Erythroblast (primary cell): ENCODE measurements around the gene HGS.
A peak's percentile ranks its signal among the peaks of the same experiment; 100 is the strongest.

Experiments
- DNase-seq, 2 experiments: peaks; one replicate each; lab custom pipeline; 2025; lab: John Stamatoyannopoulos, UW
- GATA1 ChIP-seq: IDR thresholded peaks from 2 replicates; pipeline ENCODE4 v1.6.1; 2011; ENCODE audit warnings: low read depth, mild to moderate bottlenecking, control low read depth, low read length, moderate library complexity
- POLR2A ChIP-seq: IDR thresholded peaks from 2 replicates; pipeline ENCODE4 v1.6.1; 2011; ENCODE audit warnings: mild to moderate bottlenecking, low read length

The HGS gene

GRCh38 chr17:81665205-81666091, 18.4 kb upstream of the HGS start:
- peak; percentile 62 to 65 for DNase-seq
- TF ChIP-seq POLR2A (no peak), GATA1 (no peak)

- DNase-seq = no peak
- TF ChIP-seq POLR2A = no peak
- TF ChIP-seq GATA1 = no peak
Observed at GRCh38 chr17:81666092-81666341, 17.8 kb upstream of the HGS start.

GRCh38 chr17:81666342-81667191, 17.2 kb upstream of the HGS start, which contains the start of the genes CCDC137 and OXLD1:
TSS of gene CCDC137 (plus strand) at chr17:81666737. CDS start at chr17:81666767, 30 bp downstream.
TSS of gene OXLD1 (minus strand) at chr17:81666605. CDS start at chr17:81666577, 28 bp downstream.
- peak; percentile 97 for DNase-seq
- peak; percentile 97 for TF ChIP-seq POLR2A
- TF ChIP-seq GATA1 = no peak

GRCh38 chr17:81667754-81668153, 16.1 kb upstream of the HGS start:
- peak; percentile 15 to 28 for DNase-seq
- no peak for TF ChIP-seq POLR2A
- TF ChIP-seq GATA1 = no peak

DNA sequence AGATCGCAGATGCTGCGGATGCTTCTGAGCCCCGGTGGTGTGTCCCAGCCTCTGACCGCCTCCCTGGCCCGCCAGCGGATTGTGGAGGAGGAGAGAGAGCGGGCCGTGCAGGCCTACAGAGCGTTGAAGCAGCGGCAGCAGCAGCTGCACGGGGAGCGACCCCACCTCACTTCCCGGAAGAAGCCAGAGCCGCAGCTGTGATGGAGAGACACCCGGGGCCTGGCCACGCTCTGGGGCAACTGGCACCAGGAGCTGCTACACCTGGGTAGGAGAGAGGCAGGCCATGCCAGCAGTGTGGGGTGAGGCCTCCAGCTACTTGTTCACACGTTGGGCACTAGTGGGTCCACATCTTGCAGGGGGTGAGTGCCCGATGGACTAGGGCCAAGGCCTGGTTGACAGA, 11.3 kb upstream of the HGS start:
- TF ChIP-seq POLR2A (no peak), GATA1 (no peak)
- DNase-seq = no peak

GRCh38 chr17:81672954-81673353, 10.9 kb upstream of the HGS start:
- no peak for DNase-seq
- TF ChIP-seq GATA1 = no peak
- no peak for TF ChIP-seq POLR2A

GRCh38 chr17:81673561-81674258, 10.1 kb upstream of the HGS start:
- no peak for DNase-seq
- TF ChIP-seq GATA1 (no peak), POLR2A (no peak)

DNA sequence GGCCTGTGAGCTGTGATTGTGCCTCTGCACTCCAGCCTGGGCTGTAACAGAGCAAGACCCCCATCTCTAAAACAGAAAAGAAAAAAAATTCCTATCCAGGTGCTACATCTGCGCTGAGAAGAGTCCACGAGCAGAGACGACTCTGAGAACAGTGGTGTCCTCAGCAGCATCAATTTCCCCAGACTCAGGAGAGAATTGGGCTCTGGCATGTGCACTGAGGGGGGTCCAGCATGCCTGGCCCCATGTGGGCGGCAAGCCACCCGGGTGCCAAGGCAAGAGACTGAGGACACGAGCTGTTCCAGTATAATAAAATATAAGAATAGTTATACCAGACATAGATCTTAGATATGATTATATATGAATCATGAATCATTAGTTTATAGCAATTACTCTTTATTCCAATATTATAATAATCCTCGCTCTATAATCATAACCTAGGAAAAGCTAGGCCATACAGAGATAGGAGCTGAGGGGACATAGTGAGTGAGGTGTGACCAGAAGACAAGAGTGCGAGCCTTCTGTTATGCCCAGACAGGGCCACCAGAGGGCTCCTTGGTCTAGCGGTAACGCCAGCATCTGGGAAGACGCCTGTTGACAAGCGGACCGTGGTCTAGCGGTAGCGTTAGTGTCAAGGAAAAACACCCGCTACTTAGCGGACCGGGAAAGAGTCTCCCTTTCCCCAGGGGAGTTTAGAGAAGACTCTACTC, 8.1 kb upstream of the HGS start:
- DNase-seq = peak; percentile 44 to 56

DNA sequence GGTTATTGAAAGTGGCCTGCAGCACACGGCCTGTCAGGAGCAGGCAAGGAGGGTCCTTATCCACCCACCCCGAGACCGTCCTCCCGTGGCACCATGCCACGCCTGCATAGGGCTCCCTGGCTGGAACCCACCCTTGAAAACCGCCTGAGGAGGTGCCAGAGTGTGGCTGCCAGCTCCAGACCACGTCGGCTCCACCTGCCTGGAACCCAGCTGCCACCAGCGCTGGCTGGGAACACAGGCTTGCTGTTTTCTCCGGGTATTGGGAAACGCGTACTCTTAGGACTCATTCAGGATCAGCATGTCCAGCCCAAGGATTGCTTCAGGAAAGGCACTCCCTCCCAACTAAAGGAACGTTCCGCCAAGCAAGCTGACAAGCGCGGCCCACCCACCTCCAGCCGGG, 6.9 kb upstream of the HGS start:
- no peak for DNase-seq
- TF ChIP-seq POLR2A (no peak), GATA1 (no peak)

DNA sequence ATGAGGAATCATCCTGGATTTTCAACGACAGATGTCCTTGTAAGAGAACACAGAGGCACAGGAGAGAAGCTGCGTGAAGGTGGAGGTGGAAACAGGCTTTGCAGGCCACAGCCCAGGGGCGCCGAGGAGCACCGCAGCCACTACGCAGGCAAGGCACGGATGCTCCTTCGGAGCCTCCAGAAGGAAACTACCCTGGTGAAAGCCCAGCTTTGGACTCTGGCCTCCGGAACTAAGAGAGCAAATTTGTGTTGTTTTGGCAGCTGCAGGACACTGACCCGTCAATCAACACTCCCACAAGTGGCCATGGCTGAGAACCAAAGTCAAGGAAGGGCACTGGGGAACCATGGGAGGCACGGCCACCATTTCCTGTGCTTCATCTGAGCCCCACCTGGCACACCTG, 3.7 kb upstream of the HGS start:
- TF ChIP-seq GATA1 = no peak
- no peak for TF ChIP-seq POLR2A
- DNase-seq = no peak

- TF ChIP-seq POLR2A (no peak), GATA1 (no peak)
Observed at GRCh38 chr17:81681672-81682071, 2.1 kb upstream of the HGS start.

DNA sequence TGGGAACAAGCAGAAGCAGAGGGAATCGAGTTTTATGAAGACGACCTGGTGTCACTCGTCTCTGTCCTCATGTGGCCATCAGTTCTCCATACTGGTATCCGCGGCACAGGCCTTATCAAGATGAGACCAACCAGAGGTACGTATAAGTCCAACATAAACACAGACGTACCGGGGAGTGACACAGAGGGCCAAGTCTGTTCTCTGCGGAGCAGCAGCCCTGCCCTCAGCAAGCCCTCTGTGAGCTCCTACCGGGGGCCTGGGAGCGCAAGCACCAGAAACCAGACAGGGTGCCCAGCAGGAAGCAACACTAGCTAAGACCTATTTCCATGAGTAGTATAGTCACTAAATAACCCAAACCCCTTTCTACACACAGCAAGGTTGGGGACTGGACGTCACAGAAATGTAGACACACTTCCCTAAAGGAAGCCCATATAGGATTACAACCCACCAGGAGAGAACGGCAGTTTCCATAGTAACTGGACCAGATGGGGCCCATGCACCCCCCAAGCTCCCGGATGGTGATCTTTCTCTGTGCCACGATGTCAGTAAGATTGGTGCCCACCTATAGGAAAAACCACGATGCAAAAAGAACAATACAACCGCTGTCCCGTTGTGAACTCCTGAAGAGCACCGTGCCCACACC, 1.1 kb upstream of the HGS start:
- TF ChIP-seq POLR2A (no peak), GATA1 (no peak)
- peak; percentile 33 to 44 for DNase-seq

More at GRCh38 chr17:81681672-81682071, 2.1 kb upstream of the HGS start:
- no peak for DNase-seq

DNA sequence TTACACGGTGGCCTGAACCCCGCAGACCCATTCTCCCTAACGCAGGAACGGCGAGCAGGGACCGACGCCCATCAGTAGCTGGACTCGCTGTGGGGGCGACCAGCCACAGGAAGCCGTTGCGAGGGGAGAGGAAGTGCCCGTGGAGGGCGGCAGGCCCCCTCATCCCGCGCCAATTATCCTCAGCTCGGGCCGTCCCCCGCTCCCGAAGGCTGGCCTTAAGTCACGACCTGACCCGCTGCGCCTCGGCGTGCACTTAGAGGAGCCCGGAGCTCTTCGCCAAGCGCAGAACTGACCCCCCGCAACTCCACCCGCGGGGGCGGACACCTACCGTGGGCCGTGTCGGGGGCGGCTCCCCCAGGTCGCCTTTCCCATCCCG, 615 bp upstream of the HGS start:
- TF ChIP-seq GATA1 (no peak), POLR2A (no peak)
- no peak for DNase-seq
